B cell (primary cell): ENCODE measurements around the gene HSPBAP1. TPM values are rescaled to one million over a fixed set of nuclear protein-coding genes. Genes with fewer than 3 reads are reported as not detected.
"Not testable (repeated sequence)": the region's sequence is repeated elsewhere in the genome, so short reads cannot be mapped to it uniquely, and the experiment has no call there.

ENCODE experiments used
- ATAC-seq: fragments of 200-7000 bp; cut with Tn5 transposase; one replicate; pipeline ENCODE4 v1.10.0; 2021; ENCODE audit warnings: low read depth, mild to moderate bottlenecking, moderate number of reproducible peaks, moderate library complexity
- CTCF ChIA-PET: fragments of 350-600 bp; sonication (Branson Sonifier 250); formaldehyde crosslinking; loops from one replicate; lab custom pipeline; 2021; ENCODE audit warnings: antibody characterized with exemption, inconsistent platforms; lab: Charles Lee
- POLR2A ChIA-PET: fragments of 350-600 bp; sonication (Branson Sonifier 250); formaldehyde crosslinking; loops from one replicate; lab custom pipeline; 2021; ENCODE audit warnings: antibody characterized with exemption; lab: Charles Lee
- DNase-seq: peaks from one replicate; pipeline ENCODE4 v3.0.0; 2013
- H2AFZ ChIP-seq: 2 replicates; pipeline ENCODE4 v1.6.1; 2012; ENCODE audit warnings: mild to moderate bottlenecking, low read depth, low read length; ENCODE audit not compliant: insufficient read depth, poor library complexity, severe bottlenecking
- H3K27ac ChIP-seq, 2 donors: 1 replicate in 1 of 2; 2 replicates in 1 of 2; pipeline ENCODE4 v1.5.1; 2012 to 2013; ENCODE audit warnings: low read length in 2 of 2, mild to moderate bottlenecking in 2 of 2, moderate library complexity in 1 of 2
- H3K27me3 ChIP-seq, 4 experiments: fragments of 200-600 bp in 1 of 4; sonication (generic) in 1 of 4; replicated peaks in 1 of 4; 1 replicate in 2 of 4; 2 replicates in 2 of 4; pipeline versions ENCODE4 v1.6.1 to v1.7.0; 2013 to 2016; ENCODE audit warnings: low read length in 3 of 4, mild to moderate bottlenecking in 2 of 4, mixed read lengths in 1 of 4, moderate library complexity in 1 of 4; ENCODE audit not compliant: insufficient read depth in 4 of 4, control insufficient read depth in 3 of 4; ENCODE audit errors: control extremely low read depth in 1 of 4
- H3K36me3 ChIP-seq, 2 experiments: replicated peaks in 1 of 2; 1 replicate in 1 of 2; 2 replicates in 1 of 2; pipeline versions ENCODE4 v1.6.1 to v1.7.1; 2013; ENCODE audit warnings: low read length in 1 of 2; ENCODE audit not compliant: insufficient read depth in 2 of 2, control insufficient read depth in 1 of 2; ENCODE audit errors: control extremely low read depth in 1 of 2, extremely low read depth in 1 of 2
- H3K4me1 ChIP-seq, 2 donors: fragments of 200-600 bp in 1 of 2; sonication (generic) in 1 of 2; 1 replicate in 1 of 2; 2 replicates in 1 of 2; pipeline versions ENCODE4 v1.5.1 to v1.6.1; 2013 to 2017; ENCODE audit warnings: low read length in 2 of 2; ENCODE audit not compliant: control insufficient read depth in 2 of 2, insufficient read depth in 2 of 2
- H3K4me2 ChIP-seq: replicated peaks from 2 replicates; pipeline ENCODE3; 2012; ENCODE audit warnings: mild to moderate bottlenecking, low read depth, low read length; ENCODE audit not compliant: poor library complexity, severe bottlenecking
- H3K4me3 ChIP-seq, 5 experiments: fragments of 200-600 bp in 1 of 5; sonication (generic) in 1 of 5; 1 replicate in 3 of 5; 2 replicates in 2 of 5; pipeline versions ENCODE4 v1.5.1 to v1.7.0; 2011 to 2016; ENCODE audit warnings: low read length in 4 of 5, mild to moderate bottlenecking in 4 of 5, low read depth in 2 of 5, control low read depth in 1 of 5, moderate library complexity in 1 of 5; ENCODE audit not compliant: insufficient read depth in 1 of 5; ENCODE audit errors: control extremely low read depth in 1 of 5, extremely low read depth in 1 of 5
- H3K79me2 ChIP-seq: fragments of 200-600 bp; sonication (generic); one replicate; pipeline ENCODE4 v1.6.0; 2016; ENCODE audit warnings: low read length; ENCODE audit not compliant: control insufficient read depth, insufficient read depth
- H3K9ac ChIP-seq: fragments of 200-600 bp; sonication (generic); 2 replicates; pipeline ENCODE4 v1.6.1; 2017; ENCODE audit warnings: mild to moderate bottlenecking, low read length, moderate library complexity
- H3K9me3 ChIP-seq, 3 donors: one replicate each; pipeline versions ENCODE4 v1.6.1 to v1.7.1; 2013; ENCODE audit warnings: low read length in 2 of 3; ENCODE audit not compliant: control insufficient read depth in 2 of 3, insufficient read depth in 1 of 3; ENCODE audit errors: control extremely low read depth in 1 of 3
- H4K20me1 ChIP-seq: 2 replicates; pipeline ENCODE4 v1.6.0; 2012; ENCODE audit warnings: mild to moderate bottlenecking, low read length; ENCODE audit not compliant: insufficient read depth, control insufficient read depth, poor library complexity, severe bottlenecking
- H3K27ac Mint-ChIP-seq: one replicate; pipeline ENCODE4 v1.8.0; 2021; ENCODE audit warnings: mixed read lengths
- H3K27me3 Mint-ChIP-seq: one replicate; pipeline ENCODE4 v1.8.0; 2021; ENCODE audit warnings: mixed read lengths
- H3K4me1 Mint-ChIP-seq: one replicate; pipeline ENCODE4 v1.8.0; 2021; ENCODE audit warnings: mixed read lengths
- H3K4me3 Mint-ChIP-seq: one replicate; pipeline ENCODE4 v1.8.0; 2021; ENCODE audit warnings: mixed read lengths
- H3K9me3 Mint-ChIP-seq: one replicate; pipeline ENCODE4 v1.8.0; 2022; ENCODE audit warnings: mixed read lengths; ENCODE audit not compliant: insufficient read depth
- EZH2 ChIP-seq: IDR thresholded peaks from 2 replicates; pipeline ENCODE4 v1.6.1; 2012; ENCODE audit warnings: borderline replicate concordance, low read depth, mild to moderate bottlenecking, moderate library complexity, low read length; ENCODE audit not compliant: insufficient read depth, poor library complexity, severe bottlenecking
- WGBS: methylation state at CpG from one replicate; pipeline ENCODE4 v1.1.5; 2013; ENCODE audit warnings: missing lambda C conversion rate; ENCODE audit not compliant: insufficient coverage; 5-methylcytosine and 5-hydroxymethylcytosine counted together
- intact Hi-C: fragments of 100-400 bp; cut with micrococcal nuclease; formaldehyde crosslinking; loops from one replicate; pipeline ENCODE4 v1.10.0; 2022
- polyA plus RNA-seq: library from polyadenylated mRNA; depleted of rRNA; stranded (reverse); fragments of >200 nt; gene quantifications from 2 replicates; pipeline ENCODE4 v1.2.3, GENCODE V29; 2012
- total RNA-seq, 2 donors: library from RNA; stranded (reverse); fragments of 120-200 nt in 1 of 2; gene quantifications; 1 replicate in 1 of 2; 2 replicates in 1 of 2; pipeline versions ENCODE4 v1.2.3 to v1.2.4, GENCODE V29; 2013 to 2022

Gene HSPBAP1
- total and polyA plus RNA-seq, 2 donors (not counting 1 experiment from before 2014, with no cell fraction given) = 23.0 to 49.6 TPM

DNA sequence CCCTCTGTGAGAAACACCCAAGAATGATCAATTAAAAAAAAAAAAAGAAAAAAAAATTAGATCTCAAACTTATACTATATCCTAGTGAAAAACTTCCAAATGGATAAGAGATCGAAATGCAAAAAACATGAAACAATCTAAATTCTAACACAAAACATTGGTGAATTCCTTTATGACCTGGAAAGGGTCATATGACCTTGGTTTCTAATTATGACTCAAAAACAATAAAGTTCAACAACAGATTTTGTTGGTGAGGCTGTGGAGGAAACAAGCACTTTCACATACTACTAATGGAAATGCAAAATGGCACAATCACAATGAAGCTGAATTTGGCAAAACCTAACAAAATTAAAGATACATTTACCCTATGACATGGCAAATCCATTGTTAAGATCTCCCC, 45.3 kb downstream of the HSPBAP1 start:
- TF ChIP-seq EZH2 = no peak
- H3K4me1 ChIP-seq = no peaks in the 10 kb centered on the region
- Mint-ChIP-seq H3K4me1 (no peaks in the 10 kb centered on the region), H3K27ac (no peak overlapping the region), H3K4me3 (no peak overlapping the region), H3K9me3 (no peaks in the 10 kb centered on the region), H3K27me3 (no peaks in the 10 kb centered on the region)
- no peaks in the 10 kb centered on the region for H3K9me3 ChIP-seq
- no peak overlapping the region for H3K4me3 ChIP-seq
- CTCF ChIA-PET = no interaction called here
- H3K79me2 ChIP-seq = no peaks in the 10 kb centered on the region
- no CpG with 5 or more reads among the region's 1 CpG for WGBS
- H3K4me2 ChIP-seq = no peak overlapping the region
- H3K36me3 ChIP-seq = peaks cover 18 to 20% of the 10 kb centered on the region in 2 experiments
- no peak for DNase-seq
- no peak overlapping the region for H3K9ac ChIP-seq
- no peaks in the 10 kb centered on the region for H3K27me3 ChIP-seq
- POLR2A ChIA-PET = no interaction called here
- intact Hi-C loops = no loop called here
- H2AFZ ChIP-seq = no peak overlapping the region
- H4K20me1 ChIP-seq = no peaks in the 10 kb centered on the region
- no peak overlapping the region for H3K27ac ChIP-seq
- ATAC-seq = no peak

DNA sequence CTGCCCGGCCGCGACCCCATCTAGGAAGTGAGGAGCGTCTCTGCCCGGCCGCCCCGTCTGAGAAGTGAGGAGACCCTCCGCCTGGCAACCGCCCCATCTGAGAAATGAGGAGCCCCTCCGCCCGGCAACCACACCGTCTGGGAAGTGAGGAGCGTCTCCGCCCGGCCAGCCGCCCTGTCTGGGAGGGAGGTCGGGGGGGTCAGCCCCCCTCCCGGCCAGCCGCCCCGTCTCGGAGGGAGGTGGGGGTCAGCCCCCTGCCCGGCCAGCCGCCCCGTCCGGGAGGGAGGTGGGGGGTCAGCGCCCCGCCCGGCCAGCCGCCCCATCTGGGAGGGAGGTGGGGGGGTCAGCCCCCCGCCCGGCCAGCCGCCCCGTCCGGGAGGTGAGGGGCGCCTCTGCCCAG, 46.3 kb downstream of the HSPBAP1 start:
- H3K27ac ChIP-seq, DNase-seq, H3K9me3 ChIP-seq, H3K9ac ChIP-seq, H3K4me1 ChIP-seq, H3K4me3 ChIP-seq, H3K79me2 ChIP-seq, H3K9me3 Mint-ChIP-seq, H3K4me3 Mint-ChIP-seq, H3K27me3 ChIP-seq, POLR2A ChIA-PET, H3K4me1 Mint-ChIP-seq, intact Hi-C loops, H3K27me3 Mint-ChIP-seq, ATAC-seq, CTCF ChIA-PET, H3K4me2 ChIP-seq, H3K27ac Mint-ChIP-seq, H4K20me1 ChIP-seq, H2AFZ ChIP-seq: not testable (repeated sequence)
- 100% methylated on average over 1 of the region's 35 CpGs for WGBS
- H3K36me3 ChIP-seq = peaks cover 17% of the 10 kb centered on the region in 2 experiments
